OCI-LY3 (cell line): Measurements from ENCODE around the gene CDKN2B.

ENCODE experiments used
- H2AFZ ChIP-seq: fragments of 200-600, 300-600 bp; shearing (Covaris generic); 2 replicates; pipeline ENCODE4 v1.6.0; 2014; ENCODE audit warnings: antibody characterized with exemption, low read depth, low read length
- H3K27ac ChIP-seq: fragments of 200-600, 300-600 bp; sonication (generic); 2 replicates; pipeline ENCODE4 v1.5.1; 2014; ENCODE audit warnings: mild to moderate bottlenecking, low read length, moderate library complexity, mixed read lengths
- H3K27me3 ChIP-seq: fragments of 200-600, 300-600 bp; sonication (generic); 2 replicates; pipeline ENCODE4 v1.6.1; 2014; ENCODE audit warnings: low read depth, low read length, mixed read lengths
- H3K36me3 ChIP-seq: fragments of 200-600, 300-600 bp; sonication (generic); replicated peaks from 2 replicates; pipeline ENCODE3; 2014; ENCODE audit warnings: low read depth, low read length, mixed read lengths
- H3K4me1 ChIP-seq: fragments of 300-600, 200-600 bp; sonication (generic); 2 replicates; pipeline ENCODE4 v1.6.1; 2014; ENCODE audit warnings: low read length, mixed read lengths
- H3K4me2 ChIP-seq: fragments of 200-600, 300-600 bp; sonication (generic); 2 replicates; pipeline ENCODE4 v1.6.1; 2014; ENCODE audit warnings: low read length, mixed read lengths
- H3K4me3 ChIP-seq: fragments of 300-600, 200-600 bp; sonication (generic); 2 replicates; pipeline ENCODE4 v1.5.1; 2014; ENCODE audit warnings: antibody characterized with exemption, mild to moderate bottlenecking, low read length, moderate library complexity
- H3K79me2 ChIP-seq: fragments of 300-600, 200-600 bp; shearing (Covaris generic); 2 replicates; pipeline ENCODE4 v1.6.1; 2014; ENCODE audit warnings: mild to moderate bottlenecking, low read length, mixed read lengths
- H3K9ac ChIP-seq: fragments of 300-600, 200-600 bp; shearing (Covaris generic); 2 replicates; pipeline ENCODE4 v1.6.0; 2014; ENCODE audit warnings: mild to moderate bottlenecking, low read length, moderate library complexity
- H3K9me3 ChIP-seq: fragments of 200-600, 300-600 bp; shearing (Covaris generic); 2 replicates; pipeline ENCODE4 v1.6.1; 2014; ENCODE audit warnings: low read length, mixed read lengths; ENCODE audit not compliant: insufficient read depth
- H4K20me1 ChIP-seq: fragments of 200-600, 300-600 bp; sonication (generic); 2 replicates; pipeline ENCODE4 v1.6.1; 2016; ENCODE audit warnings: low read length, mixed read lengths; ENCODE audit not compliant: insufficient read depth
- EZH2phosphoT487 ChIP-seq: fragments of 200-600 bp; shearing (Covaris generic); IDR thresholded peaks from 2 replicates; pipeline ENCODE4 v1.6.1; 2018; ENCODE audit warnings: antibody characterized with exemption, mixed run types, low read depth
- TF ChIP-seq, protein P1 (sequence below): fragments of 200-600, 300-600 bp; sonication (generic); IDR thresholded peaks from 2 replicates; pipeline ENCODE4 v1.5.1; 2014; ENCODE audit warnings: antibody characterized with exemption, low read length, low read depth

The CDKN2B gene

GRCh38 chr9:21967169-21967568 lies 41.9 kb downstream of the CDKN2B start:
- H3K9ac ChIP-seq: no peak overlapping the region
- H3K27me3 ChIP-seq: no peaks in the 10 kb centered on the region
- no peaks in the 10 kb centered on the region for H3K36me3 ChIP-seq
- H3K4me1 ChIP-seq: no peaks in the 10 kb centered on the region
- no peak for TF ChIP-seq EZH2phosphoT487
- TF ChIP-seq, protein P1, sequence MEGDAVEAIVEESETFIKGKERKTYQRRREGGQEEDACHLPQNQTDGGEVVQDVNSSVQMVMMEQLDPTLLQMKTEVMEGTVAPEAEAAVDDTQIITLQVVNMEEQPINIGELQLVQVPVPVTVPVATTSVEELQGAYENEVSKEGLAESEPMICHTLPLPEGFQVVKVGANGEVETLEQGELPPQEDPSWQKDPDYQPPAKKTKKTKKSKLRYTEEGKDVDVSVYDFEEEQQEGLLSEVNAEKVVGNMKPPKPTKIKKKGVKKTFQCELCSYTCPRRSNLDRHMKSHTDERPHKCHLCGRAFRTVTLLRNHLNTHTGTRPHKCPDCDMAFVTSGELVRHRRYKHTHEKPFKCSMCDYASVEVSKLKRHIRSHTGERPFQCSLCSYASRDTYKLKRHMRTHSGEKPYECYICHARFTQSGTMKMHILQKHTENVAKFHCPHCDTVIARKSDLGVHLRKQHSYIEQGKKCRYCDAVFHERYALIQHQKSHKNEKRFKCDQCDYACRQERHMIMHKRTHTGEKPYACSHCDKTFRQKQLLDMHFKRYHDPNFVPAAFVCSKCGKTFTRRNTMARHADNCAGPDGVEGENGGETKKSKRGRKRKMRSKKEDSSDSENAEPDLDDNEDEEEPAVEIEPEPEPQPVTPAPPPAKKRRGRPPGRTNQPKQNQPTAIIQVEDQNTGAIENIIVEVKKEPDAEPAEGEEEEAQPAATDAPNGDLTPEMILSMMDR: no peak
- no peaks in the 10 kb centered on the region for H3K9me3 ChIP-seq
- no peak overlapping the region for H2AFZ ChIP-seq
- H3K79me2 ChIP-seq: no peaks in the 10 kb centered on the region
- no peak overlapping the region for H3K4me3 ChIP-seq
- no peaks in the 10 kb centered on the region for H4K20me1 ChIP-seq
- no peak overlapping the region for H3K4me2 ChIP-seq
- no peak overlapping the region for H3K27ac ChIP-seq

DNA sequence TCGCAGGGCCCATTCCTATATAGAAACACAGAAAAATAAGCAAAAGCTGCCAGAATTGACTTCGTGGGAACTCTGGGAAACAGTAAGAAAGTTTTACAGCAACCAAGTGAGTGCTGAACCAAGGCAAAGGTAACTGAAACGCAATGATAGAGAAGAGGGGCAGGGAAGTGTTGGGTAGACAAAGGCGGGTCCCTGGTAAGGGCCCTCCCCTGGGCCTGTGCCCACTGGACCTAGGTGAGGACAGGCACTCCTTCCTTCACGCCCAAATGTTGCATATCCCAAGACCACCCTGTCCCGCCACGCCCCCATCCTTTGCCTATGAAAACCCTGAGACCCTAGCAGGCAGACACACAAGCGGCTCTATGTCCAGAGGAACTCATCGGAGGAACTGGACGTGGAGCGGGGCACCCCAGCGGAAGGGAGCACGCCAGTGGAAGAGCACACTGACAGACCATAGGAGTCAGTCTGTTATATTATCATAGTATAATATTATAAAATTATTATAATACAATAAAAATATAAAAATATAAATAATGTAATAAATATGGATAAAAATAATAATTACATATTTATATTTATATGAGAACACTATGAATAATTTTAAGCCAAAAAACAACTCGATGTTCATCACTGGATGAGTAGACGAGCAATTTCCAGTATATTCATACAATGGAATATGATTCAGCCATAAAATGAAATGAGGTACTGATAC lies 42.8 kb downstream of the CDKN2B start:
- Histone ChIP-seq H3K4me1 (no peaks in the 10 kb centered on the region), H3K9ac (no peak overlapping the region), H3K27me3 (no peaks in the 10 kb centered on the region)

GRCh38 chr9:21965401-21965951 lies 43.6 kb downstream of the CDKN2B start:
- Histone ChIP-seq H3K9me3 (no peaks in the 10 kb centered on the region), H3K4me3 (no peak overlapping the region), H3K27ac (no peak overlapping the region), H4K20me1 (no peaks in the 10 kb centered on the region), H3K9ac (no peak overlapping the region), H2AFZ (no peak overlapping the region), H3K36me3 (no peaks in the 10 kb centered on the region), H3K4me2 (no peak overlapping the region), H3K79me2 (no peaks in the 10 kb centered on the region), H3K27me3 (no peaks in the 10 kb centered on the region), H3K4me1 (no peaks in the 10 kb centered on the region)
- TF ChIP-seq EZH2phosphoT487: no peak
- TF ChIP-seq, protein P1: no peak

More for the DNA sequence above, 42.8 kb downstream of the CDKN2B start:
- H2AFZ ChIP-seq: no peak overlapping the region
- TF ChIP-seq EZH2phosphoT487: no peak
- TF ChIP-seq, protein P1: no peak
- H3K79me2 ChIP-seq: no peaks in the 10 kb centered on the region
- H3K9me3 ChIP-seq: no peaks in the 10 kb centered on the region
- no peaks in the 10 kb centered on the region for H4K20me1 ChIP-seq
- no peak overlapping the region for H3K4me2 ChIP-seq
- H3K36me3 ChIP-seq: no peaks in the 10 kb centered on the region
- H3K27ac ChIP-seq: no peak overlapping the region
- no peak overlapping the region for H3K4me3 ChIP-seq

DNA sequence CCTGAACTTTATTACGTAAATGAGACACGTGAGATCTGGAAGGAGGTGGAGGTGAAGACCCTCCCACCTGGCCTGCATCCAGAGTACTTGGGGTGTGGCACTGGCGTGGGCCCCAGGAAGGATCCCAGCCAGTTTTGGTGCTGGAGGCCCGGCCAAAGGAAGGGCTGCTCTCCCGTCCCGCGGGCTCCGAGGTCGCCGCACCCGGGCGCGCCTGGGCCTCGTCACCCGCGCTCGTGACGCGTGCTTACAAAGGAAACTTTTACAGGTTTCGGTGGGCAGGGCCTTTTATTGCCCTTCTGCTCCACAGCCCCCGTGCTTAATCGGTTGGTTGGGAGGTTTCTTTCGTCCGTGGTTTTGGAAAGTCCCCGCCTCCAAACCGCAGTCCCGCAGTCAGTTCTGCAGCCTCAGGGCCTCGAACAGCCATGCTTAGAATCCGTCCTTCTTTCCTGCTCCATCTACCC lies 44.1 kb downstream of the CDKN2B start:
- Histone ChIP-seq H3K4me2 (no peak overlapping the region), H3K27me3 (no peaks in the 10 kb centered on the region), H2AFZ (no peak overlapping the region)

More for the DNA sequence above, 44.1 kb downstream of the CDKN2B start:
- Histone ChIP-seq H3K9ac (no peak overlapping the region), H3K79me2 (no peaks in the 10 kb centered on the region), H3K27ac (no peak overlapping the region), H3K36me3 (no peaks in the 10 kb centered on the region), H3K4me1 (no peaks in the 10 kb centered on the region), H4K20me1 (no peaks in the 10 kb centered on the region), H3K4me3 (no peak overlapping the region), H3K9me3 (no peaks in the 10 kb centered on the region)
- TF ChIP-seq EZH2phosphoT487: no peak
- TF ChIP-seq, protein P1: no peak
